Right kidney (tissue), 1 donor: Measurements from ENCODE around the gene CDH4.
"Not testable (repeated sequence)": the region's sequence is repeated elsewhere in the genome, so short reads cannot be mapped to it uniquely, and the experiment has no call there.

ENCODE experiments used
- DNase-seq: peaks from one replicate; pipeline ENCODE4 v3.0.0-alpha.2; 2016

The CDH4 gene

DNA sequence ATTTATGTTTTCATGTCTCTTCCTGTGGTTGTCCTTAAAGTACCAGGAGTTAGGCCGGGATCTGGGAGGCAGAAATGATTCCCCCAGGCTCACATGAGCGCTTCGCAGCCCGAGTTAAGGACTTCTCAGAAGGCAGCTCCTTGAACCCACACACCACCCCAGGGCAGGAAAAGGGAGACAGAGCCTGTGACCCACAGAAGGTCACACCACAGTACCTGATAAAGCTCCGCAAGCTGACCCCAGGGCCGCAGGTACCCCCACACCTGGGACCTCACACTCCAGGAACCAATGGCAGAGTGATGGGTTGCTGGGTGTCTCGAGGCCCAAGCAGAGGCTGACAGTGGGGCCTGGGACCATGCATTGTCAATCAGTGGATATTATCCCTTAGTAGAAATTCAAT is 207.6 kb downstream of the CDH4 start:
- DNase-seq, result no peak

DNA sequence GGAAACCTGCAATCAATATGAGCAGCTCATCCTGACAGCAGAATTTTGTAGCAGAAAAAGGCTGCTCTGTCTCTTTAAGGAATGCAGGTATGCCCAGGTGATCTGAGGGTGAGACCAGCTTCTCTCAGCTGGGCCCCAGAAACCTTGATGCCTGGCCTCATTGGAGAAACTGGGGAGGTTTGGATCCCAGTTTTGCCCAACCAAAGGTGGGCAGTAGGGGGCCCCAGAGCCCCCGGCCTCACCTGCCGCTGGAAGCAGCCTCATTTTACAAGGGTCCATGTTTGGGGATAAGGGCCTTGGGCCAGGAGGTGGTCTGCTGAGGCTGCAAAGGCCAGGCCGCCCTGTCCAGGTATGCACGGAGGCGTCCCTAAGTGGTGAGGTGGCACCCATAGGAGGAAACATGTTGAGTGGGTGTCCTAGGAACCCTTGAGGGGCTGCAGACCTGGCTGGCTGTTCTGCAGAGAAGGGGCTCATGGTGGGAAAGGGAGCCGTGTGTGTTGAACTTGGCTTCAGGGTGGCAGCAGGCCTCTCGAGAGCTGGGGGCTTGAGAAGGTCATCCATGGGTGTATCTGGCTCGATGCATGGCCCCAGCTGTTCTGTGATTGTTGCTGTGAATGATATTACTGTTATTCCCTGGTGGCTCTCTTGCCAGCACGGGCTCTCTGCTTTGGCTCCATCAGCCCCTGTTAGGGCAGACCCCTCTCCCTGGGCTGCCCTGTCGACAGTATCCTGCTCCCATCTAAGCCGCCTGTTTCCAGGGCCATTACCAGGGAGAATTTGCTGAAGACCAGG is 208.4 kb downstream of the CDH4 start:
- no peak for DNase-seq

GRCh38 chr20:61461461-61461860 is 209.4 kb downstream of the CDH4 start:
- DNase-seq, result no peak

GRCh38 chr20:61464307-61465303 is 212.5 kb downstream of the CDH4 start:
- no peak for DNase-seq

DNA sequence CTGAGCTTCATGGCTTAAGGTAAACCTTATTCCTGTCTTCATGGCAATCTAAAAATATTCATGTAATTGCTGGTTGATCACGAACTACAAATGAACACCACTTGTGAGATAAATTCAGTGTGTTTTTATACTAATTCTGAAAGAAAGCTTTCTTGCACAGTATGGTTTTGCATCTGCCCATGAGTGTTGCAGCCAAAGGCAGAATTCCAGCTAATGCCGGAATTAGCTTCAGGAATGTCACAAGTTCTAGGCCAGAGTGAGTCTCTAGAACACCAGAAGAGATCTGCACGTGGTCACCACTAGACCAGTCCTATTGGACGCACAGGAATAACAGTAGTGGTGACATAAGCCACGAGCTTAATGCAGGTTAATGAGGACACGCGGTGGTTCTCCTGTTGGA is 223.7 kb downstream of the CDH4 start:
- no peak for DNase-seq

DNA sequence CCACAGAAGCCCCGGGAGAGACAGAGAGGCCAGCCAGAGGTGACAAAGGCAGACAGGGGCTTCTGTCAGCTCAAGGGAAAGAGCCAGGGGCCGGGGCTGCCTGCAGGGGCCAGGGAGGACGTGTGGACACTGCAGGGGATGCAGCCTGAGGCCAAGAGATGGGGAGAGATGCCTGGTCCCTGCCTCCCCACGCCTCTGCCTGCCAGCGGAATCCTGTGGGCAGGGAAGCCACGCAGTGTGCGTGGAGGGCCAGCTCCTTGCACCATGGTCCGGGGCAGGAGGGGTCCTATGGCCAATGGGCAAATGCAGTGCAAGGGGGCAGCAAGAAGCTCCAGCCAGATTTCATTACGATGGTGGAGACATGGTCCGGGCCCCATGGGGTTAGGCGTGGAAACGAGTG is 224.9 kb downstream of the CDH4 start:
- DNase-seq, result no peak

DNA sequence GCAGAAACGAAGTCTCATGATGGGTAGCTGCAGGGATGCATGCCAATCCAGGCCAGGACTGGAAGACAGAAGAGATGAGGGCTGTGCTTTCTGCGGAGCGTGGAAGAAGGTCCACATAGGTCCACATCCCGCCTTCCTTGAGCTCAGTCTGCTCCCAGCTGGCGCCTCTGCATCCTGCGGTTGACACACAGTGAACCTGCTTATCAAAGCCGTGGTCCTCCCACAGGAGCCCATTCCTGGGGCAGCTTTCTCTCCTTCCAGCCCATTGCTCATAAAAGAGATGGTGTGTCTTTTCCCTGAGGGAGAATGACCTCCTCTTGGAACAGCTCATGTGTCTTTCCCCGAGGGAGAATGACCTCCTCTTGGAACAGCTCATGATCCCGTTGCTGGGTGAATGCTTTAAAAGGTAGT is 225.4 kb downstream of the CDH4 start:
- no peak for DNase-seq

GRCh38 chr20:61478094-61478493 is 226.0 kb downstream of the CDH4 start:
- no peak for DNase-seq

DNA sequence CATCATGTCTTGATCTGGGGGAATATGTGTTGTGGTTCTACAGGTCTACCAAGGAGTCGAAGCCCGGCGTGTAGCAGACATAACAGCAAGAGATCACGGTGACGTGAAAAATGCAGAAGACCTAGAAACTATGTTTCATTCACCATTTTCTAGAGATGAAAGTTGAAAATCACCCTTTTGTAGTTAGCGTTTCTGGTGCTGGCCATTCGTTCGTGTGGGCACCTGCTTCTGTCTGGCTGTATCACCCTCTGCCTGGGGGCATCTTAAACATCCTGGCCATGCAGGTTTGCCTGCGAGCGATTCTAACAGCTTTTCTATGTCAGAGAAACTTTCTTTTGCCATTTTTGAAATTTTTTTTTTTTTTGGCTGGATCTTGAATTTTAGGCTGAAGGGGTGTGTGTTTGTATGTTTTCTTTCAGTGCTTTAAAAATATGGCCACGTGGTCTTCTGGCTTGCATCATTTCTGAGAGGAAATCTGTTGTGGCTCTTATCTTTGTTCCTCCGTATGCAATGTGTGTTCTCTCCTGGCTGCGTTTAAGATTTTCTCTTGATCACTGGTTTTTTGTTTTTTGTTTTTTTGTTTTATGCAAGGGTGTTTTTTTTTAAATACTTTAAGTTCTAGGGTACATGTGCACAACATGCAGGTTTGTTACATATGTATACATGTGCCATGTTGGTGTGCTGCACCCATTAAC is 226.7 kb downstream of the CDH4 start:
- DNase-seq, result no peak

DNA sequence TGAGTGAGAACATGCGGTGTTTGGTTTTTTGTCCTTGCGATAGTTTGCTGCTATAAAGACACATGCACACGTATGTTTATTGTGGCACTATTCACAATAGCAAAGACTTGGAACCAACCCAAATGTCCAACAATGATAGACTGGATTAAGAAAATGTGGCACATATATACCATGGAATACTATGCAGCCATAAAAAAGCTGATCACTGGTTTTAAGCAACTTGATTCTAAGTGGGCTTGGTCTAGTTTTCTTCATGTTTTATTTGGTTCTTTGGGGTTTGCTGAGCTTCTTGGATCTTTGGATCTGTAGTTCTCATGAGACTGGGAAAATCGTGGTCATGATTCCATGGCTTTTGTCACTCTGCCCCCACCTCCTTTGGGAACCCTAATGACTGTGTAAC is 227.4 kb downstream of the CDH4 start:
- not testable (repeated sequence) for DNase-seq

- no peak for DNase-seq
Measured at GRCh38 chr20:61480158-61480825, 228.2 kb downstream of the CDH4 start.

DNA sequence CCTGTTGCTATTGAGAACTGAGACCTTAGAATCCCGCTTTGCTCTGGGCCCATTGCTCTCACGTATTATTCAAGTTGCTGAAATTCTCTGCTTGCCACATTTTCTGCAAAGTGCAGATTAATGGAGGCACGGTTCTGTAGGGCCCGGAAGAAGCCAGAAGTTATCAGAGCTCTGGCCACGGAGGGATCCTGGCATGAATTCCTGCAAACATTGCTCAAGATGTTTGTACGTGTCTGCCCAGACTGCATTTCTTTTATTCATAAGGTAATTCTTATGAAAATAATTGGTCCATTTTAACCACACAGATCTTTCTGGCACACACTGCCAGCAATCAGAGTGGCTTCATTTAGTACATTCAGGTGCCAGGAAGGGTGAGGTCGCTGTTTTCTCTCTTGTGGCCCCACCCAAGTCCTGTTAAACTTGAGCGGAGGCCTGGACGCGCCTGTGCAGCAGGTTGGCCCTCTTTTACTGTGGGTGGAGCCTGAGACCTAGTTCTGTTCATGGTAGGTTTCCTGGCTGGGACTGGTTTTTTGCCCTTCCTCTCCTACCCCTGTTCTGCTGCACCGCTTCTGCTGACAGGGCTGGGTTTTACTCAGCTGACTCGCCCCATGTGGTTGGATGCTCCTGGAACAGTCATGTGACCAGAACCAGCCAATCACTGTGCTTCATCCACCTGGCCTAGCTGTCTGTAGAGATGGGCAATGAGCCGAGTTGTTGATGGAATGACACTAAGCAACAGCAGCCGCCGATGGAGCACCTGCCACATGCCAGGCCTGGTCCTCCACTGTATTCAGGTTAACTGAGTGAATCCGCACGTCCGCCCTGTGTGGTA is 230.2 kb downstream of the CDH4 start:
- DNase-seq, result no peak

DNA sequence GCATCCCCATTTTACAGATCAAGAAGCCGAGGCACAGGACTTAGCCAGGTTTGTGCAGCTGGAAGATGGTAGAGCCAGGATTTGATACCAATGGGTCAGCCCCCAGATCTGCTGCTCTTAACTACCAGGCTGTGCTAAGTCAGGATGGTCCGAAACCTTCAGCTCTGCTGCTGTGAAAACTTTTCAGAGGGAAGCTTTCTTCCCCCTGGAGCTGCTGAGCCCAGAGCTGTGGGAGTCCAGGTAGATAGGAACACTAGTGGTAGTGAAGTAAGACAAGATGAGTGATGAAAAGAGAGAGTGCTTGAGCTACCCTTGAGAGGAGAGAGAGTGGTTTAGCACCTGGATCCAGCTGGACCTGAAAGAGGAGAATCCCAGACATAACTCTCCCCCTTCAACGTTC is 230.8 kb downstream of the CDH4 start:
- no peak for DNase-seq

DNA sequence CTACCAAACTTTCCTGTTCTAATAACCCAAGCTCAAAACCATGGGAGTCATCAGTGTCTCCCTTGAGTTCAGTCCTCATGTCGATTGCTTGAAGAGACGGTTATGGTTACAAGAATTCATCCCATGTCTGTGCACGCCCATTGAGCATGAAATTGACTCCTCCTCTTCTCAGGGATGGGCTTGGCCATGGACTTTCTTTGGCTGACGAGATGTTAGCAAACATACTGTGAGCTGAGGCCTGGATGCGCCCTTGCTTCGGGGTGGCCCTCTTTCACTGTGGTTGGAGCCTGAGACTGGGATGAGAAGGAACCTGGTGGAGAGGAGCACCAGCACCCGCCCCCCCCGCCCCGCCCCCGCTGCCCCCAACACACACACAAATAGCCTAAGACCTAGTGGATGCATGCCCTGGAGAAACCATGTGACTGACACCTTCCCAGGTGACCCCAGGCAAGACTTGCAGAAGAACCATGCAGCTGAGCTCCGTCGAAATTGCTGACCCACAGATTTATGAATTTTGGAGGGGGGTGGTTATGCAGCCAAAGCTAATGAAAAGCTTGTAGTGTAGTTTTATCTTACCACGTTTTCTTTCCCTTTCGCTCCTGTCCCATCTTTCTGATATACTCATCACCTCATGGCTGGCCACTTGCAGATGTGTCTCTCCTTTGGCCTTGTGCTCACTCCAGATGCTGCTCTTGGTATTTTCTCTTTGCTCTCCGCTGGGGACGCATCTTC is 231.4 kb downstream of the CDH4 start:
- no peak for DNase-seq

- no peak for DNase-seq
Measured at GRCh38 chr20:61486198-61486597, 234.1 kb downstream of the CDH4 start.

DNA sequence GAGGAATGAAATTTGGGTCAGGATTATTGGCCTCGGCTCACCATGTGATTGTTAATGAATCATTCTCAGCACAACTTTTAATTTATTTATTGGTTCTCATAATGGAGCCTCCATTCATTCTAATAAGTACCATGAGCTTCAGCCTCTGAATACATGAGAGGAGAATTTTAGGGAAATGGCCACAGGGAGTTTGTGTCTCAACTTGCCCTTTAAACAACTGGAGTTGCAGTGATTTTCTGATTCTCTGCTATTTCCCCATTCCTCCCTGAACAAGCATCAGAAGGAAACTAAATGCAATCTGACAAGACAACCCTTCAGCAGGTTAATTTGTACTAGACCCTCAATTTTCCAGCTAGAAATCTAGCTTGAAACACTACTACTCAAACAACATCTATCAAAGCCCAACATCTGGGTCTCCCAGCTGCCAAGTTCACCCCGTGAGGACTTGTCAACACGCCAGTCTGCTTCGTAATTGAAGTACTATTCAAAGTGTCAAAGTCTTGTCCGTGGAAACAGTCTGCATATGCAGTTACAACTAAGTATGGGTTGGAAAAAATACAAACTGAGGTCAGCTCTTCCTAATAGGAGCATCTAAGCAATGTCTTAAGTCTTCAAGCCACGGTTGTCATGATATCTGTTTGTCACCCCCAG is 235.4 kb downstream of the CDH4 start:
- DNase-seq, result no peak

- DNase-seq, result no peak
Measured at GRCh38 chr20:61487997-61488371, 235.9 kb downstream of the CDH4 start.

DNA sequence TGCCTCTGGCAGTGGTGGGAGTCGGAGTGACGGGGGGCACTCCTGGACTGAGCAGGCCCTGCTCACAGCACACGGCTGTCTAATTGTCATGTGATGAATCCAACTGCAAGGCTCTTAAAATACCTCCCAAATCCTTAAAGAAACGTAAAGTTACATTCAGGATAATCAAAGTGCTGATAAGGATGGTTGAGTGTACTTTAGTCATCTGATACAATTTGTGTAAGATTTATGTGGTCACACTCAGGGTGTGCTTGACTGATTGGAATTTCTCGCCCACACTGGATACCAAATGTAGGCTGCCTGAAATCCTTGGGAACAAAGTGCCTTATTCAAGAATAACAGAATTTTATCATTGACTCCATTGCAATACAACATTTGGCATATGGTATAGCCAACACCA is 238.7 kb downstream of the CDH4 start:
- no peak for DNase-seq

- DNase-seq, result no peak
Measured at GRCh38 chr20:61492065-61492464, 240.0 kb downstream of the CDH4 start.

DNA sequence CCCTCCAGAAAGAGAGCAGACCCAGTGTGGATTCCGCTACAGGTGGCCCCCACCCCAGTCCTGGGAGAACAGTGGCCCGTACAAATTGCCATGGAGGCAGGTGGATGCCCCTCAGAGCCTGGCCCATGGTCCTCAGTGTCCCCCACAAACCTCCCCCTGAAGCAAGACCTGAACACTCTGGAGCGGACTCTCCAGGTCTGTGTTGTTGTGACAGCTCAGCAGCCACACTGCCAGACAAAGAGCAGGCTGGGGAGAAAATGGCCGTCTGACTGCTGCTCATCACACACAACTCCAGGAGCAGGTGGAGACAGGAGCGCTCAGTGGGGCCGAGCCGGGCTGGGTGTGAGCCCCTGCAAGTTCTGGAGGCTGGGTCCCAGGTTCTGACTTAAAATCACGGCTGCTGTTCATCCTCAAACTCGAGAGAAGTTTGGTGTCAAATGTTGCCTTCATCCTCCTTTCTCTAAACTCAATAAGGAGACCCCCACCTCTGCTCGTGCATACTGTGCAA is 241.8 kb downstream of the CDH4 start:
- DNase-seq, result no peak
